Spleen (tissue), 7 donors: ENCODE results near the gene DAPK1.

Experiments
- CTCF ChIP-seq, 11 experiments: fragments of 200-600 bp in 7 of 11; fragments of 450-650 bp in 4 of 11; sonication (generic) in 4 of 11; IDR thresholded peaks in 8 of 11; conservative IDR thresholded peaks in 3 of 11; 1 replicate in 7 of 11; 2 replicates in 4 of 11; pipeline versions ENCODE4 v1.4.0 to v1.8.0; 2016 to 2021; ENCODE audit warnings: antibody characterized with exemption in 11 of 11, inconsistent platforms in 4 of 11, mild to moderate bottlenecking in 1 of 11
- POLR2AphosphoS5 ChIP-seq, 3 donors: sonication (generic); formaldehyde crosslinking; IDR thresholded peaks; one replicate each; pipeline ENCODE4 v1.5.1; 2017; ENCODE audit warnings: antibody characterized with exemption in 3 of 3
- donor health status: DM: no; HTN: no; CAD: no; lungs with moderate emphysema.
- donor health status: DM: no; HTN: no; CAD: no.
- donor health status: DM: no; HTN: no; CAD: no.

- TF ChIP-seq CTCF (IDR thresholded peaks at IDR 0.05 in 8 of 11, conservative IDR thresholded peaks at IDR 0.05 in 3 of 11): no peak
- no peak for TF ChIP-seq POLR2AphosphoS5 (IDR thresholded peaks at IDR 0.05)
Observed at GRCh38 chr9:87562530-87563170, 65.0 kb downstream of the DAPK1 start.
